Nephron progenitor cell (in vitro differentiated cells): ENCODE measurements around the gene IRS1.

Source experiments
- DNase-seq: peaks from one replicate; pipeline ENCODE4 v3.0.0; 2021
- H3K27ac Mint-ChIP-seq: 2 replicates; pipeline ENCODE4 v1.8.0; 2021; ENCODE audit warnings: mild to moderate bottlenecking, moderate library complexity, mixed read lengths
- H3K27me3 Mint-ChIP-seq: 2 replicates; pipeline ENCODE4 v1.8.0; 2021; ENCODE audit warnings: mild to moderate bottlenecking, low read depth, mixed read lengths; ENCODE audit not compliant: poor library complexity
- H3K36me3 Mint-ChIP-seq: 2 replicates; pipeline ENCODE4 v1.8.0; 2021; ENCODE audit warnings: low read depth, mixed read lengths
- H3K4me1 Mint-ChIP-seq: 2 replicates; pipeline ENCODE4 v1.8.0; 2021; ENCODE audit warnings: mixed read lengths
- H3K4me3 Mint-ChIP-seq: 2 replicates; pipeline ENCODE4 v1.8.0; 2021; ENCODE audit warnings: mild to moderate bottlenecking, moderate library complexity, mixed read lengths
- H3K9me3 Mint-ChIP-seq: 2 replicates; pipeline ENCODE4 v1.8.0; 2021; ENCODE audit warnings: mild to moderate bottlenecking, moderate library complexity, mixed read lengths
- CTCF ChIP-seq: fragments of 200-600 bp; sonication (generic); IDR thresholded peaks from 2 replicates; pipeline ENCODE4 v1.5.0; 2021; ENCODE audit warnings: antibody characterized with exemption

Gene IRS1

DNA sequence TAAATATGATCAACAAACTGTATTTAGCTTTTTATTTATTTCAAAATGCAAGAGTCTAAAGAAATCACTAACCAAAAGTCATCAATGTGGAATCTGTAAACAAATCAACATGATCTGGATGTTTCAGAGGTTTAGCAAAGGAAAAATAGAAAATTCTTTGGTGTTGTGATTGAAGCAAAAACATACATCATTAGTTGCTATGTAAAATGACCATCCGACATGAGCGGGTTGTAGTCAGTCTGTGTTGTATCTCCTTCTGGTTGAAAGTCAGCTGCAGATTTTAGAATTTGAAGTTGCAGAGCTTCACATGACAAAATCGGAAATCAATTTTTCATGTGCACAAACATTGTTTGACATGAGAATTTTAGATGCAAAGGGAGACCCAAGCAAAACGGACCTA, 63.2 kb downstream of the IRS1 start:
- no peak for DNase-seq
- no peak overlapping the region for H3K27ac Mint-ChIP-seq
- peaks cover 15% of the 10 kb centered on the region for H3K36me3 Mint-ChIP-seq

DNA sequence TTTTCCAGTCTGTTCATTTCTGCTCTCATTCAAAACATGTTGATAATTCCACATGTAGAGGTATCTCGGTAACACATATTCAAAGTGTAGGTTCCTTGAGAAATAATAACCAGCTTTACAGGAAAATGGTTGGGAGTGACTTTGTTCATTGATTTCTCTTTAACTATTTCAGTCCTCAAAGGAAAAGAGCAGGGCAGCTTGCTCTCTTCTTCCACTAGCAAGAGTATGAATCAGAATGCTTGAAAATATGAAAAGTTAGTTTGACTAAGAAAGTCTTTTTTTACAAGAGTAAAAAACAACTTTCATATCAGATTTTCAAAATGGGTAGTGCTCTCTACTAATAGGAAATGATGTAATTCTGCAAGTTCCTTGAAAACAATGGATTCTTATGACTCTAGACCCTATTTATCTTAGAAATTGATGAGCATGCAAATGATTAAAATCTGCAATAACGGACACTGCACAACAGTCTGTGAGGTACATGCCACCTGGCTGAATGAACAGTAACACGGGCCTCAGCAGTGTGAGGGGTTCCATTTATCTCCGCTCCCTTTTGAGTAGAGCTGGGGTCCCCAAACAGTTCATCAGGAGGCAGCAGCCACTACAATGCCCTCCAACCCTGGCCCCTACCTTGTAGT, 65.6 kb downstream of the IRS1 start:
- no peaks in the 10 kb centered on the region for H3K9me3 Mint-ChIP-seq
- H3K27ac Mint-ChIP-seq: no peak overlapping the region
- H3K27me3 Mint-ChIP-seq: no peaks in the 10 kb centered on the region
- H3K36me3 Mint-ChIP-seq: peaks cover 15% of the 10 kb centered on the region
- H3K4me1 Mint-ChIP-seq: no peaks in the 10 kb centered on the region
- H3K4me3 Mint-ChIP-seq: no peak overlapping the region
- no peak for TF ChIP-seq CTCF
- DNase-seq: no peak

More for the DNA sequence above, 63.2 kb downstream of the IRS1 start:
- Mint-ChIP-seq H3K27me3 (no peaks in the 10 kb centered on the region), H3K9me3 (no peaks in the 10 kb centered on the region), H3K4me1 (no peaks in the 10 kb centered on the region), H3K4me3 (no peak overlapping the region)
- no peak for TF ChIP-seq CTCF

DNA sequence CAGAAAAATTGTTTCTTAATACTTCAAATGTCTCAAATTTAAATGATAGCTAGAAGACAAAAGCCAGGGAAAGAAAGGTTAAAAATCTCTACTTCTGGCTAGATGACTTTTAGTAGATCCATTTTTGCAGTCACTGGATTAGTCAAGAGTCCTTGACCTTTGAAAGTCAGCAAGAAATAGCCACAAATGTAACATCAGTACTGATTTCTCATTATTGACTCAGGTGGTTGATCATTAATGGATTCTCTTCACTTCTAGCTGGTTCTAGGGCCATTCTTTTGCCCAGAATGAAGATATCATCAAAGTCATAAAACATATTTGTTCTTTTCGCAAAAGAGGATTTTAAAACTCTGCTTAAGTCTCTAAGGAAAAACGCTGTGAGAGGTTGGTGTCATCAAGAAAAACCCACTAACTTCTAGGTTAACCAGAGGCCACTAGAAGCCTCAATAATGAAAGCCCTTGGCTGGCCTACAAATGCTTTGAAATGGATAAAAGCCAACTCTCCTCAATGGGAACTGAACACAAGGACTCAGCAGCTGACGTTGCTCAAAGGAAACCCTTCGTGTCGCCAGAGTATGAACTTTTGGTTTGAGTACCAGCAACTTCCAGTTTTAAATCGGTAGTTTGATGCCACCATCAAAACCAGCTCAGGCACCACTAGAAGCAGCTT, 66.3 kb downstream of the IRS1 start:
- no peak for TF ChIP-seq CTCF
- Mint-ChIP-seq H3K4me3 (no peak overlapping the region), H3K4me1 (no peaks in the 10 kb centered on the region), H3K9me3 (no peaks in the 10 kb centered on the region), H3K27me3 (no peaks in the 10 kb centered on the region), H3K27ac (no peak overlapping the region), H3K36me3 (peaks cover 15% of the 10 kb centered on the region)
- no peak for DNase-seq

DNA sequence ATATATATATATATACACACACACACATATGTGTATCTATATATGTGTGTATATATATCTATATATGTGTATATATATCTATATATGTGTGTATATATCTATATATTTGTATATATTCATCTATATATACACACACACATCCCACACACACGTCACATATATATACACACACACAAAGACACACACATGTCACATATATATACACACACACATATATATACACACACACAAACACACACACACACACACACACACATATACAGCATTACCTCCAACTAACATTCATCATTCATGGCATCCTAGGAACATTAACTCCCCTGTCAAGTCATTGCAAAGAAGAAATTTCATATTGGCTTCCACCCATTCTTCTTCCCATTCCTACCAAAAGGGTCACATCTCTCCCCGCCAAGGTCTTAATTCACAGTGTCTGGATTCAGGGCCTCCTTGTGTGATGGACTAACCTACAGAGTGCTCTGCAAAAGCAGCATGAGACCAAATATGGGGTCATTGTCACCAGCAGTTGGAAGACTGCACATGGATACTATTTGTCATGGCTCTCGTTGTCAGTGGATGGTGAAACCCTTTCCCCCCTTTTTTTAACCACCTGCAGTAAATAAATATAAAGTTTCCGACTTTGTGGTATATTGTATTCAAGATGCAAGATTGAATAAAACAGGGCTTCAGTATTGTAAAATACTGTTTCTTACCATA, 67.0 kb downstream of the IRS1 start:
- no peak overlapping the region for H3K4me3 Mint-ChIP-seq
- H3K4me1 Mint-ChIP-seq: no peaks in the 10 kb centered on the region
- no peaks in the 10 kb centered on the region for H3K27me3 Mint-ChIP-seq
- TF ChIP-seq CTCF: no peak
- no peak for DNase-seq
- no peaks in the 10 kb centered on the region for H3K9me3 Mint-ChIP-seq
- H3K27ac Mint-ChIP-seq: no peak overlapping the region
- H3K36me3 Mint-ChIP-seq: peaks cover 13% of the 10 kb centered on the region

GRCh38 chr2:226730481-226730880, 69.1 kb downstream of the IRS1 start:
- DNase-seq: no peak
- H3K4me1 Mint-ChIP-seq: peaks cover 15% of the 10 kb centered on the region
- TF ChIP-seq CTCF: no peak
- H3K4me3 Mint-ChIP-seq: no peak overlapping the region
- no peaks in the 10 kb centered on the region for H3K36me3 Mint-ChIP-seq
- H3K9me3 Mint-ChIP-seq: no peaks in the 10 kb centered on the region
- H3K27ac Mint-ChIP-seq: no peak overlapping the region
- no peaks in the 10 kb centered on the region for H3K27me3 Mint-ChIP-seq
